Testis (tissue), 5 donors: ENCODE data around the gene CLIP3. TPM values are rescaled to one million over a fixed set of nuclear protein-coding genes. Genes with fewer than 3 reads are reported as not detected.
A peak's percentile ranks its signal among the peaks of the same experiment; 100 is the strongest.

Experiments used
- DNase-seq: peaks from one replicate; pipeline ENCODE4 v3.0.0-alpha.2; 2019
- H3K27ac ChIP-seq, 2 donors: fragments of 200-600 bp; sonication (generic); one replicate each; pipeline ENCODE4 v1.5.1; 2019
- H3K27me3 ChIP-seq: fragments of 200-600 bp; sonication (generic); one replicate; pipeline ENCODE4 v1.5.1; 2019
- H3K36me3 ChIP-seq: fragments of 200-600 bp; sonication (generic); one replicate; pipeline ENCODE4 v1.5.1; 2017; ENCODE audit warnings: low read depth; ENCODE audit errors: missing control alignments
- H3K4me1 ChIP-seq: fragments of 200-600 bp; sonication (generic); one replicate; pipeline ENCODE4 v1.5.1; 2019
- H3K4me3 ChIP-seq, 2 donors: fragments of 200-600 bp; sonication (generic); one replicate each; pipeline ENCODE4 v1.5.1; 2017 to 2019
- H3K9me3 ChIP-seq: fragments of 200-600 bp; sonication (generic); one replicate; pipeline ENCODE4 v1.5.1; 2017
- CTCF ChIP-seq, 3 experiments: fragments of 450-650 bp in 2 of 3; fragments of 200-600 bp in 1 of 3; sonication (generic) in 1 of 3; IDR thresholded peaks; one replicate each; pipeline ENCODE4 v1.5.1; 2016 to 2019; ENCODE audit warnings: antibody characterized with exemption in 3 of 3, mild to moderate bottlenecking in 2 of 3, moderate library complexity in 1 of 3
- POLR2A ChIP-seq: fragments of 450-650 bp; IDR thresholded peaks from one replicate; pipeline ENCODE4 v1.6.1; 2017; ENCODE audit warnings: antibody characterized with exemption, mild to moderate bottlenecking, moderate library complexity
- WGBS, 2 donors: methylation state at CpG; one replicate each; pipeline ENCODE4 v1.1.5; 2018; 5-methylcytosine and 5-hydroxymethylcytosine counted together
- intact Hi-C: fragments of 100-400 bp; cut with DNase I; formaldehyde crosslinking; loops from one replicate; pipeline ENCODE4 v1.15.1; 2023; ENCODE audit warnings: low total_unique reads
- long read RNA-seq, 2 donors: transcript quantifications; one replicate each; lab custom pipeline, GENCODE V29; 2026
- polyA plus RNA-seq: library from polyadenylated mRNA; stranded (reverse); fragments of 350-450 nt; fragmentation: Illumina TruSeq; extraction: RNeasy Lipid Tissue Mini Kit (QIAGEN cat#74804); gene quantifications from one replicate; pipeline ENCODE4 v1.2.3, GENCODE V29; 2014; ENCODE audit warnings: low read depth, low replicate concordance; ENCODE audit not compliant: insufficient read depth
- total RNA-seq, 2 donors: library from RNA; depleted of rRNA; stranded (reverse); fragments of >200 nt; gene quantifications; one replicate each; pipeline ENCODE4 v1.2.3, GENCODE V29; 2016

Gene CLIP3
- total RNA-seq (10 to 100 TPM; 20.7 to 24.2 TPM), polyA plus RNA-seq (18.2 TPM)
- long read RNA-seq, donor 1, transcript CLIP3-206 (13 exons, 2,080 nt), result minor isoform, 5 of 59 reads
- long read RNA-seq, donor 1, transcript CLIP3-201 (14 exons, 3,370 nt), result major isoform, 18 of 59 reads
- long read RNA-seq, donor 1, partial matches to known transcripts, result 34 of 59 reads
- long read RNA-seq, donor 1, other reads (novel, unspliced or antisense), result 0 of 59 reads
- long read RNA-seq, donor 2, transcript CLIP3-201 (14 exons, 3,370 nt), result major isoform, 9 of 38 reads
- long read RNA-seq, donor 2, transcript CLIP3-206 (13 exons, 2,080 nt), result minor isoform, 6 of 38 reads
- long read RNA-seq, donor 2, partial matches to known transcripts, result 21 of 38 reads
- long read RNA-seq, donor 2, other reads (novel, unspliced or antisense), result 0 of 38 reads

GRCh38 chr19:36032251-36033104 is at the start of gene CLIP3:
Gene CLIP3 (minus strand): TSS chr19:36032873. CDS start chr19:36032357, 516 bp downstream.
- TF ChIP-seq CTCF (IDR thresholded peaks at IDR 0.05) (no peak), POLR2A (no peak)
- intact Hi-C loops, result no loop called here
- Histone ChIP-seq H3K4me3 (peak within 1 kb of the TSS; percentile 73 to 76), H3K4me1 (peaks cover 4% of the 10 kb centered on the region), H3K27ac (peak within 1 kb of the TSS; percentile 63 to 69), H3K9me3 (no peaks in the 10 kb centered on the region), H3K36me3 (no peaks in the 10 kb centered on the region), H3K27me3 (no peaks in the 10 kb centered on the region)
- peak; percentile 78 for DNase-seq
- WGBS, 2 donors, result 2% methylated on average over 29 to 45 of the region's 51 CpGs

GRCh38 chr19:36081894-36082293 is 49.2 kb upstream of the CLIP3 start:
- Histone ChIP-seq H3K27me3 (no peaks in the 10 kb centered on the region), H3K36me3 (peaks cover 4% of the 10 kb centered on the region), H3K4me1 (no peaks in the 10 kb centered on the region), H3K9me3 (no peaks in the 10 kb centered on the region), H3K4me3 (no peak overlapping the region), H3K27ac (no peak overlapping the region)
- intact Hi-C loops, result no loop called here
- no peak for TF ChIP-seq POLR2A
- TF ChIP-seq CTCF (IDR thresholded peaks at IDR 0.05), result no peak
- DNase-seq, result no peak
- 91 to 93% methylated on average over 7 of the region's 7 CpGs for WGBS, 2 donors

GRCh38 chr19:36081385-36081784 is 48.7 kb upstream of the CLIP3 start:
- Histone ChIP-seq H3K9me3 (no peaks in the 10 kb centered on the region), H3K27me3 (no peaks in the 10 kb centered on the region), H3K27ac (no peak overlapping the region), H3K36me3 (peaks cover 4% of the 10 kb centered on the region), H3K4me3 (no peak overlapping the region), H3K4me1 (no peaks in the 10 kb centered on the region)
- 71 to 74% methylated on average over 3 of the region's 3 CpGs for WGBS, 2 donors
- intact Hi-C loops, result no loop called here
- DNase-seq, result no peak
- TF ChIP-seq POLR2A, result no peak
- no peak for TF ChIP-seq CTCF (IDR thresholded peaks at IDR 0.05)

GRCh38 chr19:36079389-36079945 is 46.8 kb upstream of the CLIP3 start:
- no peaks in the 10 kb centered on the region for H3K9me3 ChIP-seq
- peaks cover 4% of the 10 kb centered on the region for H3K36me3 ChIP-seq
- intact Hi-C loops, result no loop called here
- H3K27me3 ChIP-seq, result no peaks in the 10 kb centered on the region
- no peaks in the 10 kb centered on the region for H3K4me1 ChIP-seq
- WGBS, 2 donors, result 75 to 84% methylated on average over 3 of the region's 3 CpGs
- no peak overlapping the region for H3K4me3 ChIP-seq
- DNase-seq, result no peak
- no peak overlapping the region for H3K27ac ChIP-seq
- TF ChIP-seq POLR2A (no peak), CTCF (IDR thresholded peaks at IDR 0.05) (no peak)
